Activated CD4-positive, alpha-beta T cell treated with anti-CD3 and anti-CD28 coated beads for 48 hours (primary cell): ENCODE data around the gene DAGLA.

ENCODE experiments used
- DNase-seq: peaks from one replicate; pipeline ENCODE4 v3.0.0-alpha.2; 2020

Gene DAGLA

GRCh38 chr11:61712846-61713245 lies 32.7 kb downstream of the DAGLA start:
- no peak for DNase-seq

GRCh38 chr11:61713464-61713863 lies 33.3 kb downstream of the DAGLA start:
- DNase-seq: no peak

DNA sequence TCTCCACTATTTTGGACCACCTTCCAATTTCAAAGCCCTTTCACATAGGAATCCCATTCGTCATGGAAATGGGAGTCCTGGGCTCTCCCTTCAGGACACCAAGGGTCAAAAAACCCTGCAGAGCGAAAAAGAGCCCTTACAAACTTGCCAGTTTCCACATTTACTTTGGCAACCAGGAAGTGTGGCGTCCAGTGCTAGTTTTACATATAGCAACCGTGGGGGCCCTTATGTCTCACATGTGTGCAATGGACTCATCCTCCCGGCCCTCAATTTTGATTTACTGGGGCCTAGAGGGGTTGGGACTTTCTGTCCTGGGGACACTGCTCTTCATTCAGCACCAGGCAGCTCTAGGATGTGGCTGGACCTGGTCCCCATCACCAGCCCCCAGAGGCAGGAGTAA lies 33.7 kb downstream of the DAGLA start:
- no peak for DNase-seq

- DNase-seq: no peak
Measured at GRCh38 chr11:61714316-61714715, 34.1 kb downstream of the DAGLA start.

DNA sequence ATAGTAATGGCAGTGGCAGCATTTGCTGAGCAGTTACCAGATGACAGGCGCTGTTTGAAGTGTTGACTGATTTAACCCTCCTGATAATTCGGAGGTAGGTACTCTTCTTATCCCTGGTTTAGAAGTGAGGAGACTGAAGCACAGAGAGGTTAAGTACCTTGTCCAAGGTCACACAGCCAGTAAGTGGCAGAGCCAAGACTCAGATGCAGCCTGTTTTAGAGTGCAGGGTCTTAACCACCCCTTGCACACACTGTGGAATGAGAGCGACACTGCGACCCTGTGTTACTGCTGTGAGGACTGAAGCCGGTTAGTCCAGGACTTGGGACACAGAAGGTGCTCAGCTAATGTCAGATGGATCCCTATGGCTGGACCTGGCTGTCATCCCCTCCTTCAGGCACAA lies 34.7 kb downstream of the DAGLA start:
- DNase-seq: no peak

DNA sequence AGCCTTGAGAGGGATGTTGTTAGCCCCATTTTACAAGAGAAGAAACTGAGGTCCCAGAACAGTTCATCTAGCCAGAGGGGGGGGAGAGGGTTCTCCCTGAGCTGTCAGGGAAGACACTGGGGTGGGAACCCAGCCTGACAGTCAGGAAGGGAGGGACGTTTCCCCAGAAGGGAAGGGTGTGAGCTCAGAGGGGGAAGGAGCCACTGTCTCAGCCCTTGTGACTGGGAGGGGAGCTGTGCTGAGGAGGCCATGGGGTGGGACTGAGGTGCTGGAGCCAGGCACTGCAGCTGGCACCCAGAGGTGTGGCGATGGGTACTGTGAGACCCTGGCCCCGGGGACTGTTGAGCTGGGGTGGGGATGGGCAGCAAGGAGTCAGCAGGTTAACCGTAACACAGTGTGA lies 35.7 kb downstream of the DAGLA start:
- no peak for DNase-seq

DNA sequence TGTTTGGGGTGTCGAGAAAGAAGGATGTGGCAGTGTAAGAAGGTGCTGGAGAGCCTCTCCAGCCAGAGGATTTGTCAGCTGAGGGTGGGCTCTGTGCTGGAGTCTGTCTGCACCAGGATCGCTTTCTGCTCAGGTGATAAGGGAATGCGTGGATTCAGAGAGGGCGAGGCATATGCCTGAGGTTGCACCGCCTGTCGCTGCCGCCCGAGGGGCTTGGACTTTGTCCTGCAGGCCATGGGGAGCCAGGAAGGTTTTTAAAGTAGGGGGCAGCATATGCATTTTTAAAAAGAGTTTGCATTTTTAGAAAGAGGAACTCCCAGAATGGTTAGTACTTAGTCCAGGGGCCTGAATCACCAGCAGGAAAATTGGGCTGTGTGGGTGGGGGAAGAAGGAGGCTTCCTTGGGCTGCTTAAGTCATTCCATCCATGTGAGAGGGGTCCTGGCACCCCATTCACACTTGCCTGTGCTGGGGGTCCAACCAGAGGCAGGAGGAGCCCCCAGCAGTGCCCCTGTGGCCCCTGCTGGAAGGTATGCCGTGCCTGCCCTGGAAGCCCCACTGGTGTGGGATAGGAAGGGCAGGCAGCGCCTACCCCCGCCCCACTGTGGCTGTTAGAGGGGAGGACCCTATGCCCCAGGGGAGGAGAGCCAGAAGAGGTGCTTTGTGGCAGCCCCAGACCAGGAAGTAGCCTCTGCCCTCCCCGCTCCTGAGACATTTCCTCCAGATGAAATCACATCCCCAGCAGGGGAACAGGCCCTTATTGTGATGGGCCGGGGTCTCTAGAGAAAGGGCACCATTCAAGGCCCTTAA lies 36.5 kb downstream of the DAGLA start:
- DNase-seq: no peak

DNA sequence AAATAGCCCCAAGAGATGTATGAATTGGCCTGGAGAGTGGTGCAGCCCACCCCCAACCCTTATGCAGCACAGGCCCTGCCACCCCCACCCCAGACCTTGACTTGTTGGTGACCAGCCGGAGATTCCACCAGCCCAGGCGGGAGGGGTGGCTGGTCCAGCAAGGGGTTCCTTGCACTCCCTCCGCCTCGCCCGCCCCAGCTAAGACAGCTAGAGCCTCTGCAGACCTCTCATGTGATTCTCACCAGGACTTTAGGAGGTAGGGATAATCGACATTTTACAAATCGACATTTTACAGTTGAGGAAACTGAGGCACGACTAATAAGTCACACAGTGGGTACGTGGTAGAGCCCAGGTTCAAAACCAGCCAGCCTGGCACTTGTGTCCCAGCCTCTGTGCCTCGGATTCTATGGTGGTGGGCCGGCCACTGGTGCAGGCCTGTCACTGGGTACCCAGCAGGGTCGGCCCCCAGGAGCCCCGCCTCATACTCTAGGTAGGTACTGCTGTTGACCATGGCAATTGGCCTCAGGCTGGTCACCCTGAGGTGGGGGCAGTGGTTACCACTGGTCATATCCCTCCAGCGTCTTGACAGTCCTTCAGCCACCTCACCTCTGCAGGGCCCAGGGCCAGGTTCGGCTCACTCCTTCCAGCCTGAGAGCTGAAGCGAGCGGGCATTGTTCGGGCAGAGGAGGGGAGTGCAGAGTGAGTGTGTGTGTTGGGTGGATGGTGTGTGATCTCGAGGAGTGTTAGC lies 37.3 kb downstream of the DAGLA start:
- DNase-seq: no peak

DNA sequence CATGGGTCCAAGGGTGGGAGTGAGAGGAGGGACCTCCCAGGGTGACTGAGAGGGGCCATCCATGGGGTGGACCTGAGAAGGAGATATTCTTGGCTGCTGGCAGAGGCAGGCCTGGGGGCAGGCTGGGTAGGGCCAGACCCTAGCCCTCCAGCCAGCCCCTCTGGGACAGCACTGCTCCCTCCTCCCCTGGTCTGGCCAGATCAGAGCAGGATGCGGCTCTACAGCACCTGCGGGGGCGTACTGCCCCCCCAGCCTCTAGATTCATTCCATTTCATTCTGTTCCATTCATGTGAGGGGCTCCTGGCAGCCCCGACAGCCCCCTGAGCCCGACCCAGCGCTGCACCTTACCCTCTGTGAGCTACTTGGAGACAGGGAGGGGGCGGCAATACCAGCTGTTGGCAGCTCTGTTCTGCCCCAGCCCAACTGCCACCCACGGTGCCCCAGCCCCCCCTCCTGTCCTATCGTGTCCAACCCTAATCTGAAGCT lies 37.9 kb downstream of the DAGLA start:
- no peak for DNase-seq

GRCh38 chr11:61718621-61719302 lies 38.6 kb downstream of the DAGLA start:
- DNase-seq: no peak

DNA sequence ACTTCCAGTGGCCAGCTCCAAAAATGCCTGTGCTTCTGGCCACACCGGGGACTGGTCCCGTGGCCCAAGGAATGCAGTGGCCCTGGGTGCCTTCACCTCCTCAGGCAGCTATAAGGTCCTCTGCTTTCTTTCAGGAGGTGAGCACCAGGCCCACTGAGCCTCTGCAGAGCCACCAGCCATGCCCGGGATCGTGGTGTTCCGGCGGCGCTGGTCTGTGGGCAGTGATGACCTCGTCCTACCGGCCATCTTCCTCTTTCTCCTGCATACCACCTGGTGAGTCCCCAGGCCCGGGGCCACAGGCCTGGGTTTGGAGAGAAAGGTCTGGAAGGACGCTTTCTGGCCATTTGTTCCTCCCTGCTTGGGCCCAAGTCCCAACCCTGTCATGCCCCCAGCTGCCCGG lies 39.8 kb downstream of the DAGLA start:
- no peak for DNase-seq

- DNase-seq: no peak
Measured at GRCh38 chr11:61720597-61720996, 40.4 kb downstream of the DAGLA start.

- no peak for DNase-seq
Measured at GRCh38 chr11:61724437-61724836, 44.2 kb downstream of the DAGLA start.

DNA sequence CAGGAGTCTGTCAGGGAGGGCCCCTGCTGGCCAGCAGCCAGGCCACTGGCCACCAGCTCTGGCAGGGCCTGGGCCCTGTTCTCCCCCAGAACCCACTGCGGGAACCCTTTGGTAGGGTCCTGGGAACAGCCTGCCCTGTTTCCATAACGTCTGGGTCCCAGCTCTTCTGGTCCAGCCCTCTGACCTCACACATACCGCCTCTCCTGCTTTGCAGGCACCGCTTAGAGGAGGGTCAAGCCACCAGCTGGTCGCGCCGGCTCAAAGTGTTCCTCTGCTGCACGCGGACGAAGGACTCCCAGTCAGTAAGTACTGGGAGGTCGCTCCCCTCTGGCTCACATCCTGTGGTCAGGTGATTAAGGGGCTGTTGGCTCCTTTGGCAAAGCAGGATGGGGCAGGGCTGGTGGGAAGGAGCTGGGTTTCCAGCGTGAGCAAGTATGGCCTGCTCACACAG lies 45.6 kb downstream of the DAGLA start:
- no peak for DNase-seq

- no peak for DNase-seq
Measured at GRCh38 chr11:61726775-61727174, 46.6 kb downstream of the DAGLA start.

- DNase-seq: no peak
Measured at GRCh38 chr11:61727401-61727811, 47.2 kb downstream of the DAGLA start.

- no peak for DNase-seq
Measured at GRCh38 chr11:61728066-61728939, 48.1 kb downstream of the DAGLA start.

DNA sequence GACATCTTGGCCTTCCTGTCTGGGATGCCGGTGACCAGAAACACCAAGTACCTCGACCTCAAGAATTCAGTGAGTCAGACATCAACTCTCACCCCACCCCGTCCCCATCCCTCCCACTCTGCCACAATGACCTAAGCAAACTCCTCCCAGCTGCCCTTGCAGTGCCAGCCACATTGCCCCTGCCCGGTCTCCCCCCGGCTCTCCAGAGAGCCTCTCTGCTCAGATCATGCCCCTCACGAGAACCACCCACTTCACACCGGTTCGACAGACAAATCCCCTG lies 48.7 kb downstream of the DAGLA start:
- peak; percentile 11 for DNase-seq

- no peak for DNase-seq
Measured at GRCh38 chr11:61730240-61730994, 50.2 kb downstream of the DAGLA start.

GRCh38 chr11:61731211-61731951 lies 51.2 kb downstream of the DAGLA start:
- no peak for DNase-seq

DNA sequence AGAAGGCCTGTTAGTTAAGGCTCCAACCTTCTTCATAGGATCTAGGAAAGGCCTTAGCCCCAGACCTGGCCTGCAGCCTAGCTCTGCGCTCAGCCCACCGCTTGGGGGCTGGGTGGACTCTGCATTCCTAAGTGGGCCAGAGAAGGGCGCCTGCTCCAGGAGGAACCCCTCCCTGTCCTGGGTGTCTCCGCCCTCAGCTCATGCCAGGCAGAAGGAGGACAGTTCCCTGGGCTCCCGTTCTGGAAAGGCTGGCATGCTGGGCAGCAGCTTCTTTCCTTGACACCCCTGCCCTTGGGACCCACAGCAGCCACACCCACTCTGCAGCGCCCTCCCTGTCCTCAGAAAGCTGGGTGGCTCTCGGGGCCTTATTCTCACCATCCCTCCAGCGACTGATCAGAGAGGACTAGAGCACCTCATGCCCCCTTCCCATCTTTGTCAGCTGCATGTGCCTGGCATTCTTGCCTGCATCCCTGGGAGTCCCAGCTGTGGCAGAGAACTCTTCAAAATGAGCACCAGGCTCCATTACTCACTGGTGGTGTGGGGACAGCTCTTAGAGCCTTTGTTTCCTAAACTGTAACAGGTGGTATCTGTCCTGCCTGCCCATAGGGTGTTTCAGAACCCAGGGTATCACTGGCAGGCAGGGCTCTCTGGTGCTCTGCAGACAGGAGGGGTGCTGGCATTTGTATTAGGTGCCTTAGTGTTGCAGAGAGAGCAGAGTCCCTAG lies 51.9 kb downstream of the DAGLA start:
- DNase-seq: no peak
